Lower leg skin (tissue), 4 donors: ENCODE data around the gene SLC36A3. TPM values are rescaled to one million over a fixed set of nuclear protein-coding genes. Genes with fewer than 3 reads are reported as not detected.

Source experiments
- DNase-seq, 2 donors: peaks; one replicate each; pipeline ENCODE4 v3.0.0-alpha.2; 2019; ENCODE audit warnings: low spot score in 2 of 2
- H3K4me3 ChIP-seq: fragments of 200-600 bp; sonication (generic); 2 replicates; pipeline ENCODE4 v1.5.1; 2017; ENCODE audit warnings: mild to moderate bottlenecking, low read depth; ENCODE audit not compliant: poor library complexity, severe bottlenecking
- POLR2A ChIP-seq, 2 donors: fragments of 450-650 bp; IDR thresholded peaks; one replicate each; pipeline ENCODE4 v1.6.1; 2016 to 2017; ENCODE audit warnings: antibody characterized with exemption in 2 of 2, mild to moderate bottlenecking in 1 of 2, moderate library complexity in 1 of 2
- WGBS, 2 donors: methylation state at CpG; one replicate each; pipeline ENCODE4 v1.1.5; 2018; 5-methylcytosine and 5-hydroxymethylcytosine counted together
- intact Hi-C: fragments of 100-400 bp; cut with DNase I; formaldehyde crosslinking; loops from one replicate; pipeline ENCODE4 v1.15.0; 2023; ENCODE audit warnings: low total_unique reads
- total RNA-seq, 4 donors: library from RNA; depleted of rRNA; stranded (reverse); fragments of >200 nt; gene quantifications; one replicate each; pipeline ENCODE4 v1.1.0, GENCODE V29; 2016
- TF ChIP-seq, protein P1 (sequence below), 3 donors: fragments of 450-650 bp; IDR thresholded peaks; one replicate each; pipeline ENCODE4 v1.5.1; 2016; ENCODE audit warnings: antibody characterized with exemption in 3 of 3, mild to moderate bottlenecking in 3 of 3, moderate library complexity in 2 of 3

Gene SLC36A3
- total RNA-seq, 4 donors from 2014 or later = not detected

GRCh38 chr5:151293624-151294023 lies 9.9 kb downstream of the SLC36A3 start:
- H3K4me3 ChIP-seq = no peak overlapping the region
- TF ChIP-seq, protein P1, sequence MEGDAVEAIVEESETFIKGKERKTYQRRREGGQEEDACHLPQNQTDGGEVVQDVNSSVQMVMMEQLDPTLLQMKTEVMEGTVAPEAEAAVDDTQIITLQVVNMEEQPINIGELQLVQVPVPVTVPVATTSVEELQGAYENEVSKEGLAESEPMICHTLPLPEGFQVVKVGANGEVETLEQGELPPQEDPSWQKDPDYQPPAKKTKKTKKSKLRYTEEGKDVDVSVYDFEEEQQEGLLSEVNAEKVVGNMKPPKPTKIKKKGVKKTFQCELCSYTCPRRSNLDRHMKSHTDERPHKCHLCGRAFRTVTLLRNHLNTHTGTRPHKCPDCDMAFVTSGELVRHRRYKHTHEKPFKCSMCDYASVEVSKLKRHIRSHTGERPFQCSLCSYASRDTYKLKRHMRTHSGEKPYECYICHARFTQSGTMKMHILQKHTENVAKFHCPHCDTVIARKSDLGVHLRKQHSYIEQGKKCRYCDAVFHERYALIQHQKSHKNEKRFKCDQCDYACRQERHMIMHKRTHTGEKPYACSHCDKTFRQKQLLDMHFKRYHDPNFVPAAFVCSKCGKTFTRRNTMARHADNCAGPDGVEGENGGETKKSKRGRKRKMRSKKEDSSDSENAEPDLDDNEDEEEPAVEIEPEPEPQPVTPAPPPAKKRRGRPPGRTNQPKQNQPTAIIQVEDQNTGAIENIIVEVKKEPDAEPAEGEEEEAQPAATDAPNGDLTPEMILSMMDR (IDR thresholded peaks at IDR 0.05) = no peak
- TF ChIP-seq POLR2A (IDR thresholded peaks at IDR 0.05) = no peak
- intact Hi-C loops = no loop called here
- 58 to 63% methylated on average over 4 of the region's 4 CpGs for whole genome bisulfite sequencing, 2 donors
- no peak for DNase-seq

DNA sequence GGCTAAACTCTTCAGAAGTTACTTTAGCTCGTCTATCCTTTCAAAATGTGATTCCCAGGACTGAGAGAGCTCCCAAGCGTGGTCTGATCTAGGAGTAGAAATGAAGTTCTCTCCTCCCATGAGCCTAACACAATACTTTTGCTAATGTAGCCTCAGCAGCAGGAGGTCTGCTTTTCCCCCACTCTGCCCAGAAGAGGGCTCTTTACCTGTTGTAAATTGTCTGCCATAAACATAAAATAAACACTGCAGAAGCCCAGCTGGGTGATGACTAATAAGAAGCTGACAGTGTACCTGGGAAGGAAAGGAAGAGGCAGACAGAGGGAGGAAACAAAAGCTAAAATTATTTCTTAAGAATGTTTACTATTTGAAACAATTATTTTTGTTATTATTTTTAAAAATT lies 15.4 kb downstream of the SLC36A3 start:
- intact Hi-C loops = no loop called here
- TF ChIP-seq POLR2A (IDR thresholded peaks at IDR 0.05) = no peak
- TF ChIP-seq, protein P1 (IDR thresholded peaks at IDR 0.05) = no peak
- 43 to 64% methylated on average over 2 of the region's 2 CpGs for WGBS, 2 donors
- no peak overlapping the region for H3K4me3 ChIP-seq
- DNase-seq = no peak

GRCh38 chr5:151286246-151286645 lies 17.3 kb downstream of the SLC36A3 start:
- intact Hi-C loops = no loop called here
- no peak for DNase-seq
- H3K4me3 ChIP-seq = no peak overlapping the region
- TF ChIP-seq POLR2A (IDR thresholded peaks at IDR 0.05) = no peak
- TF ChIP-seq, protein P1 (IDR thresholded peaks at IDR 0.05) = no peak
- 88 to 90% methylated on average over 1 of the region's 1 CpG for WGBS, 2 donors

DNA sequence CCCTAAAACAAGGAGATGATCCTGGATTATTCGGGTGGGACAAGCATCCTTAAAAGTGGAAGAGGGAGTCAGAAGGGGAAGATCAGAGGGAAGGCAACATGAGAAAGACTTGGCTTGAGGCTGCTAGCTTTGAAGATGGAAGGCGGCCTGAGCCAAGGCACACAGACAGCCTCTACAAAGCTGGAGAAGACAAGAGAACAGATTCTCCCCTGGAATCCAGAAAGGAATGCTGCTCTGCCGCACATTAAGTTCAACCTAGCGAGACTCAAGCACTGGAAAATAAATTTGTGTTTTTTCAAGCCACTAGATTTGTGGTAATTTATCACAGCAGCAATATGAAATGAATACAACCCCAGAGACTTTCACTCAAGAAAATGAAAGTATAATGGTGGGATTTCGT lies 17.9 kb downstream of the SLC36A3 start:
- H3K4me3 ChIP-seq = no peak overlapping the region
- WGBS, 2 donors = 65 to 74% methylated on average over 5 of the region's 5 CpGs
- intact Hi-C loops = no loop called here
- no peak for DNase-seq
- no peak for TF ChIP-seq POLR2A (IDR thresholded peaks at IDR 0.05)
- TF ChIP-seq, protein P1 (IDR thresholded peaks at IDR 0.05) = no peak

GRCh38 chr5:151284392-151284967 lies 19.1 kb downstream of the SLC36A3 start:
- DNase-seq = no peak
- WGBS, 2 donors = 49 to 59% methylated on average over 8 of the region's 8 CpGs
- intact Hi-C loops = no loop called here
- TF ChIP-seq POLR2A (IDR thresholded peaks at IDR 0.05) = no peak
- TF ChIP-seq, protein P1 (IDR thresholded peaks at IDR 0.05) = no peak
- H3K4me3 ChIP-seq = no peak overlapping the region
